ENCODE results near the gene B4GALT4.

B4GALT4 gene

GRCh38 chr3:119236756-119237155, 3.9 kb downstream of the B4GALT4 start:
- no peak for DNase-seq

- no peak for DNase-seq
These were observed 5.5 kb downstream of the B4GALT4 start for GRCh38 chr3:119235151-119235550.

GRCh38 chr3:119234610-119235009, 6.1 kb downstream of the B4GALT4 start:
- no peak for DNase-seq

GRCh38 chr3:119230745-119231144, 9.9 kb downstream of the B4GALT4 start:
- DNase-seq, result no peak

- DNase-seq, result no peak
These were observed 10.6 kb downstream of the B4GALT4 start for GRCh38 chr3:119230071-119230470.

DNA sequence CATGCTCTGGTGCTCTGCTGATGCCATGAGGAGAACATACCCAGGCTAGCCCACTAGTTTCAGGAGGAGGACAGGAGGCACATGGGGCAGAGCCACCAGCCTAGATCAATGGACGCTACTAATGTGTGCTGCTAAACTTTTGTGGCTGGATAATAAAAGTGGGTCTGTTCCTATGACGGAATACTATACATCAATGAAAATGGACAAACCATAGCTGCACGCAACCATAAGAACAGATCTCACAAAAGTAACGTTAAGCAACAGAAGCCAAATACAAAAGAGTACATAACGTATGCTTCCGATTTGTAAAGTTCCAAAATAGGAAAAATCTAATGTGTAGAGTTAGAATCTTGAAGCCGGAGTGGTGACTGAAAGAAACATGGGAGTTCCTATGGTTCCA, 11.5 kb downstream of the B4GALT4 start:
- DNase-seq, result no peak

DNA sequence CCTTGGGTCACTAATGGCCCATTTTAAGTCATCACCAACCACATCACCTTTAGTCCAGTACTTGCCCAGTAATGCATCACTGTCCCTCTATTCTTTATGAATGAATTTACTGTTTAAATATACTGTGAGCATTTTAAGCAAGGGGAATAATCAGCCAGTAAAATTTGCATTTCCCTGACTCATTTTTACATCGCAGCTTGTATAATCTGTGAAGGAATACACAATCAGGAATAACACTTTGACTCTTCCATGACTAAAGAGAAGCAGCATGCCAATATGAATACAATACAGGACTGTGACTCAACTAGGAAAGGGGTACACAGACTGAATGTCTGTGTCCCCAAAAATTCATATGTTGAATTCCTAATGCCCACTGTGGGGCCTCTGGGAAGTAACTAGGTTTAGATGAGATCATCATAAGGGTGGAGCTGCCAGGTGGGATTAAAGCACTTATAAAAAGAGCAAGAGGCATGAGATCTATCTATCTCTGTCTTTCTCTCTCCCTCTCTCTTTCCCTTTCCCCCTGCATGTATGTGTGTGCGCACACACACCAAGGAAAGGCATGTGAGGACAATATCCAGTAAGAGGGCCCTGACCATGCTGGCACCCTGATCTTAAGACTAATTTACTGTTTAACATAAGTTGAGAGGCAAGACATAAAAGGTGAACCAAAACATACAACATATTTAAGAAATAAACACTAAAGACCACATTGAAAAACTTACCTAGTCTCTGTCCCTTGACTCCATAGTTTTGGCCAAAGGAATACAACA, 12.1 kb downstream of the B4GALT4 start:
- no peak for DNase-seq

GRCh38 chr3:119227070-119227850, 13.4 kb downstream of the B4GALT4 start:
- no peak for DNase-seq

- DNase-seq, result no peak
These were observed 15.6 kb downstream of the B4GALT4 start for GRCh38 chr3:119225121-119225520.

- no peak for DNase-seq
These were observed 17.2 kb downstream of the B4GALT4 start for GRCh38 chr3:119223511-119223910.

DNA sequence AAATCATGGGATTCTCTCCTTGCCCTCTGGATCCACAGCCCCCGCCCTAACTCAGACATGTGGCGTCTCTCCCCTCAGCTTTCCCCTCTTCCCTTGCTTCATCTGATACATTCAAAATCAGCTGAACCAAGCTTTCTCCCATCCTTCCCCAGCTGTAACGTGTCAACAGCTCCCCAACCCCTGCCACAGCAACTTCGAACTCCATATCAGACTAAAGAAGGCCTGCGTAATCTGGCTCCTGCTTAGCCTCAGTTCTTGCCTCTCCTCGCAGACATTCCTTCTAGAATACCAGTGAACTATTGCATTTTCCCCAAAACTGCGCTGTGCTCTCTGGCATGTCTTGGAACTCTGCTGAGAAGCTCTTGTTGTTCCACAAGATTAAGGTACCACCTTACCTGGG, 18.3 kb downstream of the B4GALT4 start:
- no peak for DNase-seq

GRCh38 chr3:119221779-119222320, 18.8 kb downstream of the B4GALT4 start:
- no peak for DNase-seq

GRCh38 chr3:119220970-119221667, 19.6 kb downstream of the B4GALT4 start:
- no peak for DNase-seq

GRCh38 chr3:119220198-119220597, 20.5 kb downstream of the B4GALT4 start:
- no peak for DNase-seq

GRCh38 chr3:119219069-119219468, 21.6 kb downstream of the B4GALT4 start:
- DNase-seq, result no peak

DNA sequence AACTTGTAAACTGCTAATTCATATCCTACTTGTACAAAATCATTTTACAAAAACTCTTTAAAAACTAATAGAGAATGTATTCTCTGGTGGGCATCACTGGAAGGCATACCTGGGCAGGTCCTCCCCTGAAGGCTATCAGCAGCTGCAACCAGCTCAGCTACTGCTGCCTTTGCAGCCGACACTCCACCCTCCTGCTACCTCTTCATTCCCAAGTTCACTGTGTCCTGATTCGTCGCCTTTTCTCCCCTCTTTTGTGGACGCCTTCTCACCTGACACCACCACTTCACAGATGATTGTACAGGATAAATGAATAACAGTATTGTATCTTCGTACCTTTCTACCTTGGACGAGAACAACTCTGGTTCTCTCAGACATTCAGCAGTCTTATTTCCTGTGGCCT, 28.9 kb downstream of the B4GALT4 start:
- no peak for DNase-seq

DNA sequence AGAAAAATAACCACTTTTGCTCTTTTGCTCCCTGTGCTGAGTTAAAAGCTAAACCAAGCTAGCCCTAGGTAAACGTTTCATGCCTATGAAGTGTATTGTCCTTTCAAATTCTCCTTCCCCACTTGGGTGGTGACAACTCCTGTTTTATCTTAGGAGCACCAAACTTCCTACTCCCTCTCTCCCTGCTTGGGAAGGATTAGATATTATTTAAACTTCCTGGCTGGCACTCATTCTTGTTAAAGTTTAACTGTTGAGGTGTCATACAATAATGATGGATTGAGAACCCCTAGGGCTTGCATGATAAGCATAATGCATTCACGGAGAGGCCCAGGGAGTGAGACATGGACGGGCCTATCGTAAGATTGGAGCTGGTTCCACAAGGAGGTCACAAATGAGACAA, 29.5 kb downstream of the B4GALT4 start:
- DNase-seq, result no peak

DNA sequence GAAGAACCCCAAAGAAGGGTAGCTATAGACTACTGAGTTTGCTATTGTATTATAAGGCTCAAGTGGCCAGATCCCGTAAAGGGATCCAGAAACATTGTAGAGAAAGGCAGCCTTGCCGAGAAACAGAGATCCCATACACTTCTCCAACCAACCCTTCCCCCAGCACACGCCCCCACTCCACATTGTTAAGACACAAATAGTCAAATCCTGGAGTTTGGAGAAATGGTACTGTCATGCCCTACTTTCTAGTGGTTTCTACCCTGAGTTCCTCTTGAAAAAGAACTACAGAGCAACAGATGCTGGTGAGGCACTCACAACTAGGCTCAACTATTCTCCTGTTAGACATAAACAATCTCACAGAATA, 33.2 kb downstream of the B4GALT4 start:
- DNase-seq, result no peak

DNA sequence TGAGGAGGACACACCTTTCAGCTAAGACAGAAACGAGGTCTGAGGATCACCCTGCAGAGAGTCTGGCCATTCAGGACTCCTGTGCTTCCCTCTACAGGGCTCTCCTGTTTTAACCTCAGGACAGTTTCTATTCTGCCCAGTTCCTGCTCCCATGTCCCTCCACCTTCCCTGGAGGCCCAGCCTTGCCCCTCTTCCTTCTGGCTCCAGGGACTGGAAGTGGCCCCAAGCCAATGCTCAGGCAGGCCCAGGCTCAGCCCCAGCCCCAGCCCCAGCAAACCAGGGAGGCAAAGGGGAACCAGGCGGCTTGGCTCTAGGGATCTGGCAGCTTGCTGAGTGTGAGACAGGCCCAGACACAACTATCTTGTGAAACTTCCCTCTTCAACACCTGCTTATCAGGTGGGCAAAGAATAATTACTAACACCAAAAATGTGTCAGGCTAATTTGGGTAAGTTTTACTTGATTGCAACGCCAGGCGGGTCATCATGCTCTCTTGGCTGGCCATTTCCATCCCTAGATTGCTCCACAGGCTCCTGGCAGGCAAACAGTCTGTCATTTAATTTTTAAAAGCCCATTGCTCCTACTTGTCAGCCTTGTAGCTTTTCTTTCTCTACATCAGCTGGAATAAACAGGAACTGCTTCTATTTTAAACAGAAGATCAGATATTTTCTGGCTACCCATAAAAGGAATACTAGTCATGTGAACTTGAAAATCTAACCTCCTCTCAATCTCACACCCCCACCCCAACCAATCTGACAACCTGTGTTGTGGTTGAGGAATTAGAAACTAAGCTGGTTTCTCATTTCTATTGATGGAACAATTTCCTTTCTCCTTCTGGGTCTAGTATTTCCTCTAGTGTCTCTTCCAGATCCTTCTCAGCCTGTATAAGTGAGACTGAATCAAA, 33.8 kb downstream of the B4GALT4 start:
- DNase-seq, result no peak

GRCh38 chr3:119205685-119206084, 35.0 kb downstream of the B4GALT4 start:
- no peak for DNase-seq

DNA sequence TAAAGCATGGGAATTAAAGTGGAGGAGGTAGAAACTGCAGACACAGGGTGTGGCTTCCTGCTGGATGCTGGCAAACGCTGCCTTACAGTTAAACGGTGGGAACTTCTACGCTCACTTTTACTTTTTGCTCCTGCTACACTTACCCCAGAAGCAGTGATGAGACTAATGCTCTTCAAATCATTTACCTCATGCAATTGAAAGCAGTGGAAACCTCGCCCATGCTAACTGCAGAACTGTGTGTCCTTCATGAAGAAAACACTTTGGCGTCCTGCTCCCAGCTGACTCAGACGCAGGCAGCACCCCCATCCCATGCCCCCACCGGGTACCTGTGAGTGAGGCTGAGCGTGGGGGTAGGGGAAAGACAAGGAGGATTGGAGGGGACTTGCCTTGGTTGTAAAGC, 35.5 kb downstream of the B4GALT4 start:
- DNase-seq, result no peak

- no peak for DNase-seq
These were observed 44.8 kb downstream of the B4GALT4 start for GRCh38 chr3:119195911-119196310.

DNA sequence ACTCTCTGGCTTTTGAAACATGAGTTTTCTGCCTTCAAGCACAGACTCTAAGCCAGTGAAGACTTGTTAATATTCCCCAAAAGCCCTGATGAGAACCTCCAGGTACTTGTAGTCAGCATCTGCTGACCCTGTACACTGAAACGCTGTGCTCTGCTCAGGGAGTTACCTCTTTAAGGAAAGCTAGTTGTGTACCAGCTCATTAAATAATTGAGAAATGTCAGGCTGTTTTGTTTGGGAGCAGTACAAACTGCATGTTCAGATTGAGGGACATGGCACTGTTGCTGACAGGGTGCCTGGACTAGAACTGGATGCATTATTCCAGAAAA, 45.6 kb downstream of the B4GALT4 start:
- no peak for DNase-seq

Data from eye (tissue), 1 donor.